Spleen (tissue), 11 donors: ENCODE results near the gene P2RX4. TPM values are rescaled to one million over a fixed set of nuclear protein-coding genes. Genes with fewer than 3 reads are reported as not detected.
"Not testable (repeated sequence)": the region's sequence is repeated elsewhere in the genome, so short reads cannot be mapped to it uniquely, and the experiment has no call there.

Experiments used
- DNase-seq: peaks from one replicate; pipeline ENCODE4 v3.0.0-alpha.2; 2020
- H3K27ac ChIP-seq, 8 donors: fragments of 200-600 bp; sonication (generic) in 7 of 8; 1 replicate in 4 of 8; 2 replicates in 4 of 8; pipeline versions ENCODE4 v1.5.0 to v1.8.0; 2016 to 2021; ENCODE audit warnings: inconsistent platforms in 4 of 8, mild to moderate bottlenecking in 4 of 8, moderate library complexity in 1 of 8
- H3K27me3 ChIP-seq, 7 donors: fragments of 200-600 bp; sonication (generic) in 6 of 7; replicated peaks in 1 of 7; 1 replicate in 4 of 7; 2 replicates in 3 of 7; pipeline versions ENCODE4 v1.5.0 to v1.8.0; 2016 to 2021; ENCODE audit warnings: inconsistent platforms in 3 of 7, mild to moderate bottlenecking in 1 of 7
- H3K36me3 ChIP-seq, 6 donors: fragments of 200-600 bp; sonication (generic) in 5 of 6; 1 replicate in 4 of 6; 2 replicates in 2 of 6; pipeline versions ENCODE4 v1.5.0 to v1.8.0; 2016 to 2021; ENCODE audit warnings: inconsistent platforms in 2 of 6
- H3K4me1 ChIP-seq, 6 donors: fragments of 200-600 bp; sonication (generic) in 5 of 6; 1 replicate in 3 of 6; 2 replicates in 3 of 6; pipeline versions ENCODE4 v1.5.0 to v1.8.0; 2016 to 2021; ENCODE audit warnings: inconsistent platforms in 3 of 6
- H3K4me3 ChIP-seq, 8 donors: fragments of 200-600 bp; sonication (generic) in 7 of 8; 1 replicate in 4 of 8; 2 replicates in 4 of 8; pipeline versions ENCODE4 v1.5.0 to v1.8.0; 2016 to 2021; ENCODE audit warnings: inconsistent platforms in 4 of 8, mild to moderate bottlenecking in 4 of 8, moderate library complexity in 2 of 8
- H3K9me3 ChIP-seq, 8 donors: fragments of 200-600 bp; sonication (generic) in 7 of 8; 1 replicate in 4 of 8; 2 replicates in 4 of 8; pipeline versions ENCODE4 v1.5.0 to v1.8.0; 2016 to 2021; ENCODE audit warnings: inconsistent platforms in 4 of 8
- POLR2A ChIP-seq, 3 donors: fragments of 450-650 bp; IDR thresholded peaks; one replicate each; pipeline ENCODE4 v1.5.1; 2017; ENCODE audit warnings: antibody characterized with exemption in 3 of 3, mild to moderate bottlenecking in 1 of 3
- POLR2AphosphoS5 ChIP-seq, 3 donors: sonication (generic); formaldehyde crosslinking; IDR thresholded peaks; one replicate each; pipeline ENCODE4 v1.5.1; 2017; ENCODE audit warnings: antibody characterized with exemption in 3 of 3
- whole genome bisulfite sequencing, 5 donors: extraction: QIAGEN DNeasy Blood & Tissue Kit in 3 of 5; methylation state at CpG; one replicate each; pipeline versions ENCODE4 v1.1.5 to v1.1.7; 2013 to 2018; 5-methylcytosine and 5-hydroxymethylcytosine counted together
- intact Hi-C: fragments of 100-400 bp; cut with DNase I; formaldehyde crosslinking; loops from one replicate; pipeline ENCODE4 v1.15.0; 2023; ENCODE audit warnings: low total_unique reads
- polyA plus RNA-seq, 3 donors: library from polyadenylated mRNA; stranded (reverse); fragments of 200-250 nt; gene quantifications; one replicate each; pipeline ENCODE4 v1.2.1, GENCODE V29; 2013
- total RNA-seq, 7 donors: library from RNA; depleted of rRNA in 3 of 7; stranded (reverse); fragments of >200 nt in 3 of 7; fragmentation: NEBNext Ultra II Directional in 4 of 7; extraction: Animal tissue kit (Norgen Biotek cat#: 25700) in 4 of 7; gene quantifications; one replicate each; pipeline versions ENCODE4 v1.1.0 to v1.2.1, GENCODE V29; 2016 to 2021
- TF ChIP-seq, protein P1 (sequence below), 11 experiments: fragments of 200-600 bp in 7 of 11; fragments of 450-650 bp in 4 of 11; sonication (generic) in 4 of 11; IDR thresholded peaks in 8 of 11; conservative IDR thresholded peaks in 3 of 11; 1 replicate in 7 of 11; 2 replicates in 4 of 11; pipeline versions ENCODE4 v1.4.0 to v1.8.0; 2016 to 2021; ENCODE audit warnings: antibody characterized with exemption in 11 of 11, inconsistent platforms in 4 of 11, mild to moderate bottlenecking in 1 of 11
- donor health status: healthy with polysubstance abuse.
- donor health status: DM: no; HTN: no; CAD: no; lungs with moderate emphysema.
- donor health status: DM: no; HTN: no; CAD: no.
- donor health status: Bipolar disorder and iron deficiency.
- donor health status: healthy.
- donor health status: DM: no; HTN: no; CAD: no.
- donor health status: DM: yes; HTN: yes; CAD: no.

P2RX4 gene
- total and polyA plus RNA-seq, 10 donors: 12.0 to 97.9 (median 34.8) TPM

DNA sequence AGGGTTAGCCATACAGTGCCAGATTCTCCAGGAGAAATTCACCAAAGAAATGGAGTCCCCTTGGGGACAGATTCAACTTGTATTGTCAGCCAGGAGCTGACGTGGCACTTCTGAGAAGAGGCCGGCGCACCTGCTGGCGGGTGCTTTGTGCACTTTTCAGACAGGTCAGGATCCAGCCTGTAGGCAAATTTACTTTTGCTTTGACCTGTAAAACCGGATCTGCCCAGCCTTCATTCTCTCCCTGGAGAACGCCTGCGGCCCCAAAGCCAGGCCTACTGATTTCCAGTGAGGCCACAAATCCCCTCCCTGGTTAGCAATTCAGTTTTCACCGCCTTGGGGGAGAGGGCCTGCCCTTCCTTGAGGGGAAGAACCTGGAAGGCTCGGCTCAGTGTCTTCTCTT, 17.4 kb downstream of the P2RX4 start:
- Histone ChIP-seq H3K9me3 (no peaks in the 10 kb centered on the region), H3K27me3 (no peaks in the 10 kb centered on the region), H3K27ac (peak overlapping the region in 3 of 8 donors; percentile 21 to 61 (median 58)), H3K4me1 (peaks cover 0 to 48% (median 26%) of the 10 kb centered on the region in 6 donors), H3K36me3 (peaks cover 0 to 82% (median 25%) of the 10 kb centered on the region in 6 donors), H3K4me3 (no peak overlapping the region)
- intact Hi-C loops: loop anchor here (10.0 kb wide), 1 partner anchor 112 kb away; no protein-coding TSS in a partner anchor
- TF ChIP-seq POLR2AphosphoS5 (IDR thresholded peaks at IDR 0.05): no peak
- no peak for TF ChIP-seq POLR2A (IDR thresholded peaks at IDR 0.05)
- TF ChIP-seq, protein P1, sequence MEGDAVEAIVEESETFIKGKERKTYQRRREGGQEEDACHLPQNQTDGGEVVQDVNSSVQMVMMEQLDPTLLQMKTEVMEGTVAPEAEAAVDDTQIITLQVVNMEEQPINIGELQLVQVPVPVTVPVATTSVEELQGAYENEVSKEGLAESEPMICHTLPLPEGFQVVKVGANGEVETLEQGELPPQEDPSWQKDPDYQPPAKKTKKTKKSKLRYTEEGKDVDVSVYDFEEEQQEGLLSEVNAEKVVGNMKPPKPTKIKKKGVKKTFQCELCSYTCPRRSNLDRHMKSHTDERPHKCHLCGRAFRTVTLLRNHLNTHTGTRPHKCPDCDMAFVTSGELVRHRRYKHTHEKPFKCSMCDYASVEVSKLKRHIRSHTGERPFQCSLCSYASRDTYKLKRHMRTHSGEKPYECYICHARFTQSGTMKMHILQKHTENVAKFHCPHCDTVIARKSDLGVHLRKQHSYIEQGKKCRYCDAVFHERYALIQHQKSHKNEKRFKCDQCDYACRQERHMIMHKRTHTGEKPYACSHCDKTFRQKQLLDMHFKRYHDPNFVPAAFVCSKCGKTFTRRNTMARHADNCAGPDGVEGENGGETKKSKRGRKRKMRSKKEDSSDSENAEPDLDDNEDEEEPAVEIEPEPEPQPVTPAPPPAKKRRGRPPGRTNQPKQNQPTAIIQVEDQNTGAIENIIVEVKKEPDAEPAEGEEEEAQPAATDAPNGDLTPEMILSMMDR (IDR thresholded peaks at IDR 0.05 in 8 of 11, conservative IDR thresholded peaks at IDR 0.05 in 3 of 11): no peak
- DNase-seq: peak; percentile 77
- 76 to 96% (median 83%) methylated on average over 9 of the region's 9 CpGs for WGBS, 5 donors

DNA sequence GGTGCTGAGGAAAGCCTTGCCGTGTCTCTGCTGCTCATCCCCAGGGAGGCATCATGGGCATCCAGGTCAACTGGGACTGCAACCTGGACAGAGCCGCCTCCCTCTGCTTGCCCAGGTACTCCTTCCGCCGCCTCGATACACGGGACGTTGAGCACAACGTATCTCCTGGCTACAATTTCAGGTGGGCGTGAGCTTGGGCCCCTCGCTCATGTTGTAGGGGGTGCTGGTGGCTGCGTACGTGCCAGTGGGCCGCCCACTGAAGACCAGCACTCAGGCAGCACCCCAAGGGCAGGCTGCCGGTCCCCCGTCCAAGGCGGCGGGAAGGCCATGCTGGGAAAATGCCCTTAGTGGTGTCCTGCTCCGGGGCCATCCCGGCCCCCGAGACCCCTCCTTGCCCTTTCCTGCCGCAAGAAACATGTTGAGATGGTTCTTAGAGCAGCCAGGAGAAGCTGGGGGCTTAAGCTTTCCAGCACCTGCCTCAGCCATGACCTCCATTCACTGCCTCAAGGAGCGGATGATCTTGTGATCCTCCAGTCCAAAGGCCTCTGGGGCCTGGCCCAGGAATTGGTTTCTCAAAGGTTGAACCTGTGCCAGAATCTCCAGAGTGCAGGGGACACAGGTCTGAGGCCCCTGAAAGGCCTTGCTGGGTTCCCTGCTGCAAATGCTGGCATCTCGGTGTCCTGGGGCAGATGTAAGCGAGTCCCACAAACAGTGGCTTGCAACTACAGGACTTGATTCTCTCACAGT, 19.2 kb downstream of the P2RX4 start:
- H3K4me1 ChIP-seq: peaks cover 0 to 31% (median 14%) of the 10 kb centered on the region in 6 donors
- no peaks in the 10 kb centered on the region for H3K9me3 ChIP-seq
- H3K36me3 ChIP-seq: peaks cover 0 to 82% (median 36%) of the 10 kb centered on the region in 6 donors
- no peak for DNase-seq
- TF ChIP-seq POLR2AphosphoS5 (IDR thresholded peaks at IDR 0.05) (peak; percentile 3 to 64 (median 24)), POLR2A (IDR thresholded peaks at IDR 0.05) (no peak)
- intact Hi-C loops: loop anchor here (10.0 kb wide), 1 partner anchor 114 kb away; no protein-coding TSS in a partner anchor
- H3K27me3 ChIP-seq: no peaks in the 10 kb centered on the region
- WGBS, 5 donors: 94 to 99% (median 95%) methylated on average over 13 to 24 of the region's 24 CpGs
- H3K27ac ChIP-seq: peak overlapping the region in 1 of 8 donors; percentile 11
- H3K4me3 ChIP-seq: no peak overlapping the region

DNA sequence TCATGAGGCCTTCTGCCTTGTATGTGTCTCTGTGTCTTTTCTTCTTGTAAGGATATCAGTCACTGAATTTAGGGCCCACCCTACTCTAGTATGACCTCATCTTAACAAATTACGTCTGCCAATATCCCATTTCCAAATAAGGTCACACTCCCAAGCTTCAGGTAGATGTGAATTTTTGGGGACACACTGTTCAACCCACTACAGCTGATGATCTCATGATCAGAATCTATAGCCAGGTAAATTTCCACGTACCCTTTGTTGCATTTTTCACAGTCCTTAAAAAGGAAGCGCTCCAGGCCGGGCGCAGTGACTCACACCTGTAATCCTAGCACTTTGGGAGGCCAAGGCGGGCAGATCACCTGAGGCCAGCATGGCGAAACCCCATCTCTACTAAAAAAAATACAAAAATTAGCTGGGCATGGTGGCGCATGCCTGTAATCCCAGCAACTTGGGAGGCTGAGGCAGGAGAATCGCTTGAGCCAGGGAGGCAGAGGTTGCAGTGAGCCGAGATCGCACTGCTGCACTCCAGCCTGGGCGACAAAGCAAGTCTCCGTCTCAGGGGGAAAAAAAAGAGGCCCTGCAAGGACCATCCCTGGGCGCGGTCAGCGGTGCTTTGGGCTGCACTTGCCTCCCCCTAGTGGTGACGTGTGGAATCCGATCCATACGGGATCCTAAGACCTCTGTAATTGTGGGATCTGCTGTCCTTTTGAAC, 20.1 kb downstream of the P2RX4 start:
- not testable (repeated sequence) for H3K9me3 ChIP-seq, H3K27me3 ChIP-seq, H3K4me3 ChIP-seq
- Histone ChIP-seq H3K4me1 (peaks cover 0 to 23% (median 9%) of the 10 kb centered on the region in 6 donors), H3K36me3 (peaks cover 0 to 83% (median 43%) of the 10 kb centered on the region in 6 donors), H3K27ac (peak overlapping the region in 1 of 8 donors; percentile 28)
- 43 to 49% (median 45%) methylated on average over 19 of the region's 19 CpGs for WGBS, 5 donors
- intact Hi-C loops: loop anchor here (2.0 to 10.0 kb wide), 2 partner anchors 115 to 169 kb away; no protein-coding TSS in a partner anchor
- TF ChIP-seq, protein P1 (IDR thresholded peaks at IDR 0.05 in 8 of 11, conservative IDR thresholded peaks at IDR 0.05 in 3 of 11): peak; percentile 57 to 89 (median 82)
- peak; percentile 46 to 65 (median 53) for TF ChIP-seq POLR2AphosphoS5 (IDR thresholded peaks at IDR 0.05)
- peak; percentile 89 for DNase-seq

GRCh38 chr12:121230538-121230907, 20.6 kb downstream of the P2RX4 start:
- H3K9me3 ChIP-seq: no peaks in the 10 kb centered on the region
- no peaks in the 10 kb centered on the region for H3K27me3 ChIP-seq
- peaks cover 0 to 23% (median 9%) of the 10 kb centered on the region in 6 donors for H3K4me1 ChIP-seq
- peak; percentile 62 for DNase-seq
- intact Hi-C loops: loop anchor here (2.0 kb wide), 1 partner anchor 170 kb away; no protein-coding TSS in a partner anchor
- 82 to 93% (median 87%) methylated on average over 12 of the region's 12 CpGs for WGBS, 5 donors
- H3K36me3 ChIP-seq: peaks cover 0 to 83% (median 46%) of the 10 kb centered on the region in 6 donors
- H3K27ac ChIP-seq: peak overlapping the region in 1 of 8 donors; percentile 28
- TF ChIP-seq POLR2A (IDR thresholded peaks at IDR 0.05) (no peak), POLR2AphosphoS5 (IDR thresholded peaks at IDR 0.05) (peak in 1 of 3 donors; percentile 54)
- TF ChIP-seq, protein P1 (IDR thresholded peaks at IDR 0.05 in 8 of 11, conservative IDR thresholded peaks at IDR 0.05 in 3 of 11): peak in 6 of 11 experiments; percentile 2 to 54 (median 28)
- H3K4me3 ChIP-seq: no peak overlapping the region
